ENCODE measurements around the gene CYP46A1. TPM values are rescaled to one million over a fixed set of nuclear protein-coding genes. Genes with fewer than 3 reads are reported as not detected.

Gene CYP46A1
- total RNA-seq, 1 donor from 2014 or later = under 0.01 TPM

Other genes with a start within 250 kb of the CYP46A1 start
- gene SETD3, start 203.4 kb upstream of the CYP46A1 start, total RNA-seq = 38.4 and 57.9 TPM in 2 replicates
- gene CCNK, start 202.9 kb upstream of the CYP46A1 start, total RNA-seq = 25.6 and 28.1 TPM in 2 replicates
- 1.6 and 2.8 TPM in 2 replicates for gene CCDC85C, start 80.1 kb upstream of the CYP46A1 start, total RNA-seq
- 0.79 and 1.1 TPM in 2 replicates for gene HHIPL1, start 39.2 kb upstream of the CYP46A1 start, total RNA-seq
- gene EML1, start 109.1 kb downstream of the CYP46A1 start, total RNA-seq = 17.9 and 21.1 TPM in 2 replicates

Data from lung microvascular endothelial cell (primary cell).